NCI-H82 treated with DMSO at 0.1 percent for 48 hours (cell line): ENCODE results near the gene LHX4.

Experiments
- DNase-seq: peaks from one replicate; lab custom pipeline; 2025; ENCODE audit not compliant: unreplicated experiment; lab: John Stamatoyannopoulos, UW

The LHX4 gene

DNA sequence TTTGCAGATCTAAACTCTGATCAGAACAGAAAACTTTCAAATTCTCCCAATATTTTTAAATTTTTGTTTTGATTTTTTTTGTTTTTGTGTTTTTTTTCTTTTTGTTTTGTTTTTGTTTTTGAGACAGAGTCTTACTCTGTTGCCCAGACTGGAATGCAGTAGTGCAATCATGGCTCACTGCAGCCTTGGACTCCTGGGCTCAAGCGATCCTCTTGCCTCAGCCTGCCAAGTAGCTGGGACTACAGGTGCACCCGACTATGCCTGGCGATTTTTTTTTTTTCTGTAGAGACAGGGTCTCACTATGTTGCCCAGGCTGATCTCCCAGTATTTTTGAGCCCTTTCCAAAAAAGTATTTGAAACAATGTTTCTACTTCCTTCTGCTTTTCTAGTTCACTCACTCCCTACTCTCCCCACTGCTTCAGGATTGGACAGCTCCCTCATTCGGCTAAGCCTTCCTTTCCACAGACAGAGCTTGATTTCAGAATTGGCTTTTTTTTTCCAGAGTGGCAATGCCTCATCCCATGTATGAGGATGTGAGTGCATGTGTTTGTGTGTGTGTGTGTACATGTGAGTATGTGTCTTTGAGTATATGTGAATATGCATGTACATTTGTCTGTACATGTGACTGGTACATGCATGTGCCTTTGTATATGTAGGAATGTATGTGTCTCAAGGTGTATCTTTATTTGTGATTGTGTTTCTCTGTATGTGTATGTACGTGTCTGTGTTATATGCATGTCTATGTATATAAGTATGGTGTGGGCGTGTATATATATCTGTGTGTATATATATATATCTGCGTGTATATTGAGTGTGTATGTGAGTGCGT, 11.9 kb downstream of the LHX4 start:
- no peak for DNase-seq

GRCh38 chr1:180243517-180244221, 13.6 kb downstream of the LHX4 start:
- no peak for DNase-seq

GRCh38 chr1:180244840-180245239, 14.8 kb downstream of the LHX4 start:
- no peak for DNase-seq

DNA sequence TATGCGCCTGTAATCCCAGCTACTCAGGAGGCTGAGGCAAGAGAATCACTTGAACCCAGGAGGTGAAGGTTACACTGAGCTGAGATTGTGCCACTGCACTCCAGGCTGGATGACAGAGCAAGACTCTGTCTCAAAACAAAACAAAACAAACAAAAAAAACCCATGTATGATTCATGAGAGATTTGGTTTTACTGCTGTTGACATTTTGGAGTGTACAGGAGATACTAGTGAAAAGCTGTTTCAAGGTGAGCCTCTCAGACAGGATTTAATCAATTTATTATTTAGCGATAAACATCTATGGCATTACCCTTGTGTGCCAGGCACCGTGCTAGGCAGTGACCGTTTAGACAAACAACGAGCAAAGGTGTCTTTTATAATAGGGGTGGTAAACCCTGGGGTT, 16.5 kb downstream of the LHX4 start:
- no peak for DNase-seq

- DNase-seq = no peak
Measured at GRCh38 chr1:180247061-180247460, 17.0 kb downstream of the LHX4 start.

- no peak for DNase-seq
Measured at GRCh38 chr1:180247580-180247979, 17.5 kb downstream of the LHX4 start.

DNA sequence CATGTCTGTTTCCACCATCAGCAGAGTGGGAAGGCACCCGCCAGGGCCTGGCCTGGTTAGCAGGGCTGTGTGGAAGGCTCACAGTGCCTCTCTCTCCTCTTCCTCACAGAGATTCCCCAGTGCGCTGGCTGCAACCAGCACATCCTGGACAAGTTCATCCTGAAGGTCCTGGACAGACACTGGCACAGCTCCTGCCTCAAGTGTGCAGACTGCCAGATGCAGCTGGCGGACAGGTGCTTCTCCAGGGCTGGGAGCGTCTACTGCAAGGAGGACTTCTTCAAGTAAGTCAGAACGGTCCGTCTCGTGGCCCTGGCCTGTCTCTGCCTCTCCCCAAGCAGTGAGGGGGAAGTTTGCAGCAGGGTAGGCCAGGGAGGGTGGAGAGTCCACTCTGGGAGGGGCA, 18.1 kb downstream of the LHX4 start:
- no peak for DNase-seq

GRCh38 chr1:180248731-180249681, 18.9 kb downstream of the LHX4 start:
- DNase-seq = peak; percentile 78

- DNase-seq = no peak
Measured at GRCh38 chr1:180249725-180250498, 19.8 kb downstream of the LHX4 start.

DNA sequence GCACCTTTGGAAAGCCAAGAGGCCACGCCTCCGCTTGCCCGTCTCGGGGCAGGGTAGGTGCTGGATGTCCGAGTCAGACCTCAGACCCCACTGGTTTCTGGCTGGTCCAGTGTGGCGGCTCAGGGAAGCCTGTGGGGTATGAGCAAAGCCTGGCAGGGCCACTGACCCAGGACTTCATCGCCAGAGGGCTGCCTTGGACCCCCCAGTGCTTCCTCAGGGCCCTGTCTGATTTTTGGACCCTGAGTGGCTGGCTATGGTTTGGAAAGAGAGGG, 20.4 kb downstream of the LHX4 start:
- DNase-seq = no peak

DNA sequence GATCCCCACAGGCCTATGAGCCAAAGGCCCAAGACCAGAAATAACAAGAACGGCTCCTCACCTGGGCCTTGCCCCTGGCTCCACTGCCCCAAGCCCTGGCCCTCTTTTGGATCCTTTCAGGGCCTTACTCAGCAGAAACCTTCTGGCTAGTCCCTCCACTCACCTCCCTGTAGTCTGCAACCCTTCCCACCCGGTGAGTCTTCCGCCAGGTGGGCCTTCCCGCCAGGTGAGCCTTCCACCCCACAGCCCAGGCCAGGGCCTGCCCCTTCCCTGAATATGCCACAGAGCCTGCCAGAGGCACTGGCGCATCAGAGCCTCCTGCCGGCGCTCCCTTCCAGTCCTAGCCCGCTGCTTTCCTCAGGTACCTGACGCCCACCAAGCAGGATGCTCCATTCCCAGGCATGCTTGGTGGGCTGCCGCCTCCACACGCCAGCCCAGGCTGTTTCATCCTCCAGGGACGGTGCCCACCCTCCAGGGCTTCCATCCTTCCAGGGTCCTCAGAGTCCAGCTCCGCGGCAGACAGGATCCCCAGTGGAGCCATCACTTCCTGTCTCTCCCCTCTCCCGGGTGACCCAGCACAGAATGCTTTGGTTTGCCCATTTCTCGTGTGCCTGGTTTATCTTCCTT, 20.9 kb downstream of the LHX4 start:
- no peak for DNase-seq

- DNase-seq = no peak
Measured at GRCh38 chr1:180251526-180252305, 21.7 kb downstream of the LHX4 start.

- peak; percentile 60 for DNase-seq
Measured at GRCh38 chr1:180252638-180253536, 22.8 kb downstream of the LHX4 start.

DNA sequence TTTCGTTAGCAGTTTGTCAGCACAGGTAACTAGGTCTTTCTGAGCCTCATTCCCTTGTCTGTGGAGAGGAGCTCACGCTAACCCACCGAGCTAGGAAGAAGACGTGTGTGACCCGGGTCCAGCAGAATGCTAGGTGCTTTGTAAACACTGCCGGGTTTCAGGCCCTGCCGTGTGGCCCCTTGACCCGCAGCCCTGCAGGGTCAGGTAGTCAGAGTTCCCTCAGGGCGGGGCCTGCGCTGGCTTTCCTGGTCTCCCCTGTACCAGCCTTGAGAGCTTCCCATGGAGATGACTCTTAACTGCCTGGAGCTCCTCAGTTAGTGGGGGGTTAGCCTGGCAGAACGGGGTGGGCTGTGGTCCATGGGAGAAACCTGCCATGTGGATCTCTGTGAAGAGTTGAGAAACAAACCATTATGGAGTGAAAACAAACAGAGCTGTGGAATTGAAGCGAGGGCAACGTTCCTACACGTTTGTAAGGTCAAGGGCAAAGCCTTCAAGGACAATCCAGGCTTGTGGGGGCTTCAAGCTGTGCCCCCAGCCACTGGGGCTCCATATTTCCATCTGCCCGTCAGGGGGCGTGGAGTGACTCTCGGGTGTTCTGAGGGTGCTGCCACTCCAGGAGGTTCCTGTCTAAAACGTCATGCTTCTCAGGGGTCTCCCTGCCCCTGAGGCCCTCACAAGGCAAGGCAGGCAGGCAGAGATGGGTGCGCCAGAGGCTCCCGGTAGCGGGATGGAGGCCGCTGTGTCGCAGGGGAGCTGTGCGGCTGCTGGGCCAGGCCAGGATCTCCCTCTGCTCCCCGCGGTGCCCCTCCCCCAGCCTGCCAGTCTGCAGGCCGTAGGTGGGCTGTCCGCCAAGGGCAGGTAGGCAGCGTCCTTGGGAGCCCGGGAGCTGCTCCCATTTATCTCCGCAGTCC, 23.8 kb downstream of the LHX4 start:
- DNase-seq = no peak

- no peak for DNase-seq
Measured at GRCh38 chr1:180254496-180254819, 24.4 kb downstream of the LHX4 start.

DNA sequence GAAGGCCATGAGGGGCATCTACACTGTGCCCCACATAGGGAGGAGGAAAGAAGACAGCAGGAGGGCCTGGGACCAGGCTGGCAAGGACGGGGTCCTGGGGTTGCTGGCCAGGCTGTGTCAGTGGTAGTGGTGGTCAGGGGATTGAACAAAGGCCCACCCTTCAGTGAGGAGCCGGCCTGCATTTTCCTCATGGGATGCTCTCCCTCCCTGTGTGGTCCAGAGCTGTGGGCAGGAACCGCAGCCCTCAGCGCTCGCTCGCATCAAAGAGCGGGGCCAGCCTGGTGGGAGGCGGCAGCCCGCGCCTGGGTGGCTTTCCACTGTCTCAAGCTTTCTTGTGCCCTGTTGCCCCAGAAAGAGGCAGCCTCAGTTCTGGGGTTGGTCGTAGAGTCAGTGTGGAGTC, 24.8 kb downstream of the LHX4 start:
- no peak for DNase-seq

DNA sequence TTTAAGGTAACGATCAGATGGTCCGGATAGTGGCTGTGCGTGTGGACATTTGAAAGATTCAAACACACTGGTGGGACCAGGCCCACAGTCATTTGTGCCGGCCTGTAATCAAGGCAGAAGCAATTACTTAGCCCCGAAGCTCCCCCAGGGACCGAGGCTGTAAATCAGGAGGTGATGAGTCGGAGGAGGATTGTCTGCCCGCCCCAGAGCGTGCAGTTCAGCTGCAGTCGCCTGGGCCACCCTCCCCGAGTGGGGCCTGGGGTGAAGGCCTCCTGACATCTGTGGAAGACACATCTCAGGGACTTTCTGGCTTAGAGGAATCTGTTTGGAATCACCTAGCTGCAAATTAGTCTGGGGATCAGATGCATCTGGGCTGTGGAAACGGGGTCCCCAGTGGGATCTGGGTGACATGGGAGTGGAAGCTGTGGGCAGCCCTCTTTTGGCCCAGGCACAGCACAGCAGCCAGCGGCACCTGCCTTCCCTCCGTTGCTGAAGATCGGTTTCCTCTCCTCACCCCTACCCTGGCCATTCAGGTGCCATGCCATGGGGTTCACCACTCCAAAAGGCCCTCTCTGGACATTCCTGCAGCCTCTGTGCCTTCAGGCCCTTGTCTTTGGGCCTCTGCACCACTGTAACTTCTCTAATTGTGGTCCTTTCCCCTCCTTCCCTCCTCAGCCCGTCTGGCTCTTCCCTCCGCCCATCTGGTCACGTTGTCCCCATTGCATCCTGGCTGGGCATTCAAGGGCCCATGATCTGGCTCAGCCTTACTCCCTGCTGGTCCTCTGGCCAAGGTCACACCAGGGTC, 25.7 kb downstream of the LHX4 start:
- DNase-seq = peak; percentile 59
